Heart right ventricle (tissue), 16 donors: ENCODE data around the gene SBF2. TPM values are rescaled to one million over a fixed set of nuclear protein-coding genes. Genes with fewer than 3 reads are reported as not detected.

Experiments
- ATAC-seq, 8 donors: fragments of 200-7000 bp; cut with Tn5 transposase; one replicate each; pipeline ENCODE4 v1.9.1; 2020; ENCODE audit warnings: mild to moderate bottlenecking in 8 of 8, moderate library complexity in 8 of 8, moderate number of reproducible peaks in 1 of 8
- DNase-seq, 2 donors: peaks; one replicate each; pipeline ENCODE4 v3.0.0-alpha.2; 2020
- H3K27ac ChIP-seq, 10 donors: fragments of 200-600 bp; sonication (generic) in 2 of 10; one replicate each; pipeline versions ENCODE4 v1.5.0 to v1.8.0; 2020 to 2022; ENCODE audit warnings: mild to moderate bottlenecking in 3 of 10
- H3K27me3 ChIP-seq, 7 donors: fragments of 200-600 bp; one replicate each; pipeline ENCODE4 v1.8.0; 2021 to 2022; ENCODE audit warnings: mild to moderate bottlenecking in 2 of 7
- H3K36me3 ChIP-seq, 9 donors: fragments of 200-600 bp; sonication (generic) in 1 of 9; one replicate each; pipeline versions ENCODE4 v1.5.0 to v1.8.0; 2020 to 2022; ENCODE audit warnings: mild to moderate bottlenecking in 2 of 9
- H3K4me1 ChIP-seq, 9 donors: fragments of 200-600 bp; sonication (generic) in 1 of 9; one replicate each; pipeline versions ENCODE4 v1.5.0 to v1.8.0; 2020 to 2022; ENCODE audit warnings: mild to moderate bottlenecking in 4 of 9
- H3K4me3 ChIP-seq, 10 donors: fragments of 200-600 bp; sonication (generic) in 2 of 10; one replicate each; pipeline versions ENCODE4 v1.5.0 to v1.8.0; 2020 to 2022; ENCODE audit warnings: mild to moderate bottlenecking in 7 of 10, moderate library complexity in 2 of 10
- H3K9me3 ChIP-seq, 11 donors: fragments of 200-600 bp in 10 of 11; sonication (generic) in 2 of 11; one replicate each; pipeline versions ENCODE4 v1.5.0 to v1.8.0; 2013 to 2022; ENCODE audit warnings: mild to moderate bottlenecking in 2 of 11, control low read depth in 1 of 11, moderate library complexity in 1 of 11
- WGBS, 2 donors: extraction: QIAGEN DNeasy Blood & Tissue Kit; methylation state at CpG; one replicate each; pipeline ENCODE4 v1.1.7; 2013; ENCODE audit warnings: inconsistent platforms in 1 of 2; 5-methylcytosine and 5-hydroxymethylcytosine counted together
- intact Hi-C, 10 donors: fragments of 100-400 bp; cut with DNase I; formaldehyde crosslinking; loops; one replicate each; pipeline versions ENCODE4 v1.11.1 to v1.14.2; 2022
- polyA plus RNA-seq, 2 donors: library from polyadenylated mRNA; stranded (reverse); fragments of 200-250 nt; gene quantifications; one replicate each; pipeline ENCODE4 v1.2.3, GENCODE V29; 2013
- total RNA-seq, 10 donors: library from RNA; stranded (reverse); fragmentation: NEBNext Ultra II Directional in 3 of 10; extraction: Animal tissue kit (Norgen Biotek cat#: 25700) in 3 of 10; gene quantifications; one replicate each; pipeline versions ENCODE4 v1.2.1 to v1.2.4, GENCODE V29; 2021 to 2023
- TF ChIP-seq, protein P1 (sequence below), 9 donors: fragments of 200-600 bp; sonication (generic) in 2 of 9; IDR thresholded peaks; one replicate each; pipeline versions ENCODE4 v1.5.0 to v1.8.0; 2021 to 2022; ENCODE audit warnings: antibody characterized with exemption in 9 of 9, mild to moderate bottlenecking in 5 of 9, moderate library complexity in 1 of 9
- donor health status: Arrhythmogenic right ventricular cardiomyopathy.
- donor health status: ischemic (EF 13 %, LVEDD 7.1; RV severe dilation, severe dysfunction).
- donor health status: healthy with polysubstance abuse.
- donor health status: DM: no; HTN: yes; CAD: no.
- donor health status: DM: no; HTN: no; CAD: no.
- donor health status: ischemic (EF 25% LVEDD 6.9; RV normal size, moderate dysfunction).
- donor health status: ischemic (EF 25% LVEDD 5.7; RV mildly dilated, moderate dysfunction).
- donor health status: healthy.
- donor health status: DM: yes; HTN: yes; CAD: no.
- donor health status: Ischemic cardiomyopathy.
- donor health status: ischemic (EF 35%, LVEDD 5.7; RV mildly dilated, moderate dysfunction).
- donor health status: nonischemic (EF 11% LVEDD 7.7; RV severe dilation, severe dysfunction).
- donor health status: DM: yes; HTN: yes; CAD: no.
- donor health status: PGD.
- donor health status: ischemic (EF 29% LVEDD 5.4; RV normal size, mild dysfunction).
- donor health status: nonischemic (EF 23%, LVEDD 6.1; RV moderate dilation, normal function).

The SBF2 gene
- total and polyA plus RNA-seq, 12 donors = 8.9 to 27.1 (median 21.2) TPM

DNA sequence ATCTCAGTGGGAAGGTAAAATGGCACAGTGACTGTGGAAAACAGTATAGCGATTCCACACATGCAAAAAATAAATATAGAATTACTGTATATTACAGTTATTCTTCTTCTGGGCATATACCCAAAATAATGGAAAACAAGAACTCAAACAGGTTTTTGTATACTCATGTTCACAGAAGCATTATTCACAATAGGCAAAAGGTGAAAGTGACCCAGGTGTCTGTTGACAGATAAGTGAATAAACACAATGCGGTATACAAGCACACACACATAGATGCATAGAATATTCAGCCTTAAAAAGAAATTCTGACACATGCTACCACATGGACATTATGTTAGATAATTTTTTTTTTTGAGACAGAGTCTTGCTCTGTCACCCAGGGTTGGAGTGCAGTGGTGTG, 397.1 kb downstream of the SBF2 start:
- ATAC-seq = no peak
- no peaks in the 10 kb centered on the region for H3K27me3 ChIP-seq
- 98 to 100% methylated on average over 2 of the region's 2 CpGs for WGBS, 2 donors
- peaks cover 0 to 18% (median 7%) of the 10 kb centered on the region in 11 donors for H3K9me3 ChIP-seq
- no peak overlapping the region for H3K27ac ChIP-seq
- H3K4me1 ChIP-seq = peaks cover 0 to 13% (median 0%) of the 10 kb centered on the region in 9 donors
- peaks cover 0 to 34% (median 13%) of the 10 kb centered on the region in 9 donors for H3K36me3 ChIP-seq
- H3K4me3 ChIP-seq = no peak overlapping the region
- DNase-seq = no peak
- TF ChIP-seq, protein P1, sequence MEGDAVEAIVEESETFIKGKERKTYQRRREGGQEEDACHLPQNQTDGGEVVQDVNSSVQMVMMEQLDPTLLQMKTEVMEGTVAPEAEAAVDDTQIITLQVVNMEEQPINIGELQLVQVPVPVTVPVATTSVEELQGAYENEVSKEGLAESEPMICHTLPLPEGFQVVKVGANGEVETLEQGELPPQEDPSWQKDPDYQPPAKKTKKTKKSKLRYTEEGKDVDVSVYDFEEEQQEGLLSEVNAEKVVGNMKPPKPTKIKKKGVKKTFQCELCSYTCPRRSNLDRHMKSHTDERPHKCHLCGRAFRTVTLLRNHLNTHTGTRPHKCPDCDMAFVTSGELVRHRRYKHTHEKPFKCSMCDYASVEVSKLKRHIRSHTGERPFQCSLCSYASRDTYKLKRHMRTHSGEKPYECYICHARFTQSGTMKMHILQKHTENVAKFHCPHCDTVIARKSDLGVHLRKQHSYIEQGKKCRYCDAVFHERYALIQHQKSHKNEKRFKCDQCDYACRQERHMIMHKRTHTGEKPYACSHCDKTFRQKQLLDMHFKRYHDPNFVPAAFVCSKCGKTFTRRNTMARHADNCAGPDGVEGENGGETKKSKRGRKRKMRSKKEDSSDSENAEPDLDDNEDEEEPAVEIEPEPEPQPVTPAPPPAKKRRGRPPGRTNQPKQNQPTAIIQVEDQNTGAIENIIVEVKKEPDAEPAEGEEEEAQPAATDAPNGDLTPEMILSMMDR (IDR thresholded peaks at IDR 0.05) = no peak
- intact Hi-C loops = no loop called here

DNA sequence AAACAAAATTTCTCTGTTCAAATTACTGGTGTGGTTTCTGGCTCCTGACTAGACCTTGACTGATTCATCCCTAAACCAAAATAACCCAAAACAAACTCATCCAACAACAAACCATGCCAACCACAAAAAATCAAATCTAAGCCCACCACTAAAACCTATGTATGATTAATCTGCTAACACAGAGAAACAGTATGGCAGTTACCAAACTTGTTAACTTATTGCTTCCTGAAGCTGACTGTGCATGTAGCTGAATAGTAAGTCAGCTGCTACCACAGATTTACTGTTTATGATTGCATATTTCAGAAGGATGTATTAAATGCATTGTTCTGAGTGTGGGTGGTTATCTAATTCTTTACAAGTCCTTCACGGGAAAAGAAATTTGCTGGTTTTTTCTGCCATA, 399.0 kb downstream of the SBF2 start:
- WGBS, 2 donors = 79 to 92% methylated on average over 1 of the region's 1 CpG
- no peak overlapping the region for H3K4me3 ChIP-seq
- TF ChIP-seq, protein P1 (IDR thresholded peaks at IDR 0.05) = no peak

DNA sequence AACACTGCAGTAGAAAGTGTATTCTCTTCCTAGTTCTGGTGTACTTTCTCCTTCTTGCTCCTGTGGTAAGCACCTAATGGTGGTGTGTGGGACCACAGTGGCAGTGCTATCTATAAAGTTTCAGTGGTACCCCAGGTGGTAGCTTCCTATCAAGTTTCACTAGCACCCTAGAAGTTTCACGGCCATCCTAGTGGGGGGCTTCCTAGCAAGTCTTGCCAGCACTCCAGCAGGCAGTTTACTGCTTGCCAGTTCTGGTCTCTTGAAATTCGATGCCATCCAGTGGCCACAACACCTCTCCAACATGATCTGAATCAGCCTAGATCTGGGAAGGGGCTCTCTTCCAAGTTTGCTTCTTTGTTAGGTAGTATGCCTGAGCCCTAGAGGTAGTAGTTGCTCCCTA, 400.5 kb downstream of the SBF2 start:
- Histone ChIP-seq H3K4me3 (no peak overlapping the region), H3K27ac (no peak overlapping the region), H3K9me3 (peaks cover 0 to 18% (median 7%) of the 10 kb centered on the region in 11 donors), H3K36me3 (peaks cover 0 to 34% (median 13%) of the 10 kb centered on the region in 9 donors), H3K27me3 (no peaks in the 10 kb centered on the region), H3K4me1 (peaks cover 0 to under 1% (median 0%) of the 10 kb centered on the region in 9 donors)
- DNase-seq (no peak), ATAC-seq (no peak)
- WGBS, 2 donors = 76 to 82% methylated on average over 2 of the region's 2 CpGs
- intact Hi-C loops = no loop called here
- TF ChIP-seq, protein P1 (IDR thresholded peaks at IDR 0.05) = no peak

More for the DNA sequence above, 399.0 kb downstream of the SBF2 start:
- intact Hi-C loops = no loop called here
- H3K27ac ChIP-seq = no peak overlapping the region
- peaks cover 0 to 7% (median 0%) of the 10 kb centered on the region in 9 donors for H3K4me1 ChIP-seq
- no peaks in the 10 kb centered on the region for H3K27me3 ChIP-seq
- ATAC-seq (no peak), DNase-seq (no peak)
- peaks cover 0 to 18% (median 7%) of the 10 kb centered on the region in 11 donors for H3K9me3 ChIP-seq
- peaks cover 0 to 34% (median 13%) of the 10 kb centered on the region in 9 donors for H3K36me3 ChIP-seq

DNA sequence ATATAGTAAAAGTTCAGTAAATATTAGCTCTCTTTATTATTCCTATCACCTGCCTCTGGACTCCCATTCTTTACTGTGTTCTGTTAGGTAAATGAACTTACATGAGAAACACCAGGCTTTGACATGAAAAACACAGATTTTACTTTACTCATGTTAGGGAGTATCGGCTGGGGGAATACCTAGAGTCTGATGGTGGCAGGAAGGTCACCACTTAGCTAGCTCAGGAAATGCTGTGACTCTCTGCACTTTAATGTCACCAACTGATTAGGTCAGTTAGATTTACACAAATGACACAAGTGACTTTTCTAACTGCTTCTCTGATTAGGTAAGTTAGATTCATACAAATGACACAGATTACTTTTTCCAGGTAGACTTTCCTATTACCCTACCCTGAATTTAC, 405.1 kb downstream of the SBF2 start:
- H3K36me3 ChIP-seq = peaks cover 0 to 15% (median 4%) of the 10 kb centered on the region in 9 donors
- TF ChIP-seq, protein P1 (IDR thresholded peaks at IDR 0.05) = no peak
- no peak for DNase-seq
- H3K4me3 ChIP-seq = no peak overlapping the region
- 67 to 69% methylated on average over 1 of the region's 1 CpG for WGBS, 2 donors
- no peaks in the 10 kb centered on the region for H3K27me3 ChIP-seq
- H3K9me3 ChIP-seq = no peaks in the 10 kb centered on the region
- intact Hi-C loops = no loop called here
- no peak for ATAC-seq
- H3K4me1 ChIP-seq = no peaks in the 10 kb centered on the region
- H3K27ac ChIP-seq = no peak overlapping the region
